Measurements from ENCODE around the gene LMAN1.

LMAN1 gene

GRCh38 chr18:59379772-59380522 is 20.9 kb upstream of the LMAN1 start:
- H3K27me3 ChIP-seq (ENCODE audit: insufficient read depth, poor library complexity, severe bottlenecking) = peaks cover 4% of the 10 kb centered on the region
- no peak for TF ChIP-seq CTCF (IDR thresholded peaks at IDR 0.05; ENCODE audit: poor library complexity, severe bottlenecking)
- no peak overlapping the region for H3K27ac ChIP-seq (ENCODE audit: poor library complexity, severe bottlenecking)
- H3K4me1 ChIP-seq (ENCODE audit: insufficient read depth, poor library complexity, severe bottlenecking) = no peaks in the 10 kb centered on the region
- no peaks in the 10 kb centered on the region for H3K36me3 ChIP-seq (ENCODE audit: low read depth)
- ATAC-seq (ENCODE audit: low read depth) = no peak
- H3K4me3 ChIP-seq (ENCODE audit: severe bottlenecking) = no peak overlapping the region
- no peak for DNase-seq (ENCODE audit: low spot score)
- no peaks in the 10 kb centered on the region for H3K9me3 ChIP-seq (ENCODE audit: severe bottlenecking)

DNA sequence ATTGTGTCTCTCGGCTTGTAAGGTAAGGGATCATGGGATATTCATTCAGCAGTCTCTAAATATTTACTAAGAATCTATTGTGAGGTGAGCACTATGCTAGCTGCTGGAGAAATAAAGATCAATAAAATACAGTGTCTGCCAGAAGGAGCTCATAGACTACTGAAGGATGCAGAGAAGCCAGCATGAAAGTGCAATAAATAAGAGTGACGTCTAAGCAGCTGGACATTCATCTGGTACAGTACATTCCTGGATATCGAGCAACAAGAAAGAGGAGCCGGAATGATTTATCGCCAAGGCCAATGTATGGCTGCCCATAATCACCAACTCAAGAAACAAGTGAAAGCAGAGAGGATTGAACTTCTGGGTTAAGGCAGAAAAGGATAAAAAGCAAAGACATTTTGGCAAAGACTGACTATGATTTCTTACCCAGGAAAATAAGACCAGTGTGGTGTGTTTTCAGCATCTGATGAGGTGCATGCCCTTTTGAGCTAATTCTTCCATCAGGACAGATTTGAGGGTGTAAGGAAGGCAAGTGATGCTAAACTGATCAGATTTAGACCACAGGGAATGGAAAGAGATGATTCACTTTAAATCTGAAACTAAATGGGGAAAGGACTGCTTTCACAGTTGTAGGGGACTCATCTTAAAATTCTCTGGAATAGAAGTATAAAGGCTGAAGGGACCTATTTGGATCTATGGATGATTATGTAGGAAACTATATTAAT is 18.7 kb upstream of the LMAN1 start:
- Histone ChIP-seq H3K27me3 (ENCODE audit: insufficient read depth, poor library complexity, severe bottlenecking) (peaks cover 4% of the 10 kb centered on the region), H3K4me1 (ENCODE audit: insufficient read depth, poor library complexity, severe bottlenecking) (no peaks in the 10 kb centered on the region)

DNA sequence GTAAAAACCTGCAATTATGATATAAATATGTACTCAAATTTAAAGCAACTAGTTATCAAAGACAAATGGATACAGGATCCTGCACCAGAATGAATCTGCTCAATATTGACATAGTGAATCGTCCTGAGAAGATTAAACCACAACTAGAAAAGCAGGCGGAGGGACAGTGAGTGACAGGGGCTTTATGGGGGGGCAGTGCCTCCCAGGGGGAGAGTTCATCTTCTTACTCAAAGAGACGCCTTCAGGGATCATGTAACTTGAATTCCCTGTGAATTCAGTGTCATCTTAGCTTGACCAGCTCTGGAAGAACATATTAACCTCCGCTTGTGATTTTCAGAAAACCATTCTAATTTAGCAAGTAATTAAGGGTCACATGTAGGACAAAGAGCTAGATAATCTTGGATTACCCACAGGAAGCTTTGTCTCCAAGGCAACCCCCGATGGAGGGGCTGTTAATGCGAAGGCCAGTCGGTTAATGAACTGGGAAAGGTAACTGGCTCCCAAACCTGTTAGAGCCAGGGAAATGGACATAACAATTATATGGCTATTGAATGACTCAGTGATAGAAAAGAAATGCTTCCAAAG is 17.4 kb upstream of the LMAN1 start:
- H3K9me3 ChIP-seq (ENCODE audit: severe bottlenecking) = no peaks in the 10 kb centered on the region
- H3K4me1 ChIP-seq (ENCODE audit: insufficient read depth, poor library complexity, severe bottlenecking) = no peaks in the 10 kb centered on the region
- TF ChIP-seq CTCF (IDR thresholded peaks at IDR 0.05; ENCODE audit: poor library complexity, severe bottlenecking) = no peak
- no peak overlapping the region for H3K4me3 ChIP-seq (ENCODE audit: severe bottlenecking)
- no peak overlapping the region for H3K27ac ChIP-seq (ENCODE audit: poor library complexity, severe bottlenecking)
- no peak for ATAC-seq (ENCODE audit: low read depth)
- DNase-seq (ENCODE audit: low spot score) = no peak
- H3K27me3 ChIP-seq (ENCODE audit: insufficient read depth, poor library complexity, severe bottlenecking) = peaks cover 4% of the 10 kb centered on the region
- no peaks in the 10 kb centered on the region for H3K36me3 ChIP-seq (ENCODE audit: low read depth)

More for the DNA sequence above, 18.7 kb upstream of the LMAN1 start:
- Histone ChIP-seq H3K27ac (ENCODE audit: poor library complexity, severe bottlenecking) (no peak overlapping the region), H3K36me3 (ENCODE audit: low read depth) (no peaks in the 10 kb centered on the region), H3K4me3 (ENCODE audit: severe bottlenecking) (no peak overlapping the region), H3K9me3 (ENCODE audit: severe bottlenecking) (no peaks in the 10 kb centered on the region)
- ATAC-seq (ENCODE audit: low read depth) = no peak
- no peak for TF ChIP-seq CTCF (IDR thresholded peaks at IDR 0.05; ENCODE audit: poor library complexity, severe bottlenecking)
- no peak for DNase-seq (ENCODE audit: low spot score)

- no peak for ATAC-seq (ENCODE audit: low read depth)
- peaks cover 10% of the 10 kb centered on the region for H3K27me3 ChIP-seq (ENCODE audit: insufficient read depth, poor library complexity, severe bottlenecking)
Observed at GRCh38 chr18:59374128-59374527, 15.1 kb upstream of the LMAN1 start.

More at GRCh38 chr18:59374128-59374527, 15.1 kb upstream of the LMAN1 start:
- no peaks in the 10 kb centered on the region for H3K4me1 ChIP-seq (ENCODE audit: insufficient read depth, poor library complexity, severe bottlenecking)
- H3K36me3 ChIP-seq (ENCODE audit: low read depth) = no peaks in the 10 kb centered on the region
- H3K9me3 ChIP-seq (ENCODE audit: severe bottlenecking) = no peaks in the 10 kb centered on the region
- TF ChIP-seq CTCF (IDR thresholded peaks at IDR 0.05; ENCODE audit: poor library complexity, severe bottlenecking) = no peak
- DNase-seq (ENCODE audit: low spot score) = no peak
- H3K27ac ChIP-seq (ENCODE audit: poor library complexity, severe bottlenecking) = no peak overlapping the region
- H3K4me3 ChIP-seq (ENCODE audit: severe bottlenecking) = no peak overlapping the region

Data from RWPE2 (cell line).